Stimulated activated CD8-positive, alpha-beta memory T cell treated with anti-CD3 and anti-CD28 coated beads, Interleukin-12 subunit alpha, Interleukin-12 subunit beta, amount 100 ng/mL, for 24 hours (primary cell): Measurements from ENCODE around the gene C15orf39.
"Not testable (repeated sequence)": the region's sequence is repeated elsewhere in the genome, so short reads cannot be mapped to it uniquely, and the experiment has no call there.

Experiments used
- DNase-seq: peaks from one replicate; pipeline ENCODE4 v3.0.0-alpha.2; 2020; ENCODE audit errors: extremely low read depth

C15orf39 gene

DNA sequence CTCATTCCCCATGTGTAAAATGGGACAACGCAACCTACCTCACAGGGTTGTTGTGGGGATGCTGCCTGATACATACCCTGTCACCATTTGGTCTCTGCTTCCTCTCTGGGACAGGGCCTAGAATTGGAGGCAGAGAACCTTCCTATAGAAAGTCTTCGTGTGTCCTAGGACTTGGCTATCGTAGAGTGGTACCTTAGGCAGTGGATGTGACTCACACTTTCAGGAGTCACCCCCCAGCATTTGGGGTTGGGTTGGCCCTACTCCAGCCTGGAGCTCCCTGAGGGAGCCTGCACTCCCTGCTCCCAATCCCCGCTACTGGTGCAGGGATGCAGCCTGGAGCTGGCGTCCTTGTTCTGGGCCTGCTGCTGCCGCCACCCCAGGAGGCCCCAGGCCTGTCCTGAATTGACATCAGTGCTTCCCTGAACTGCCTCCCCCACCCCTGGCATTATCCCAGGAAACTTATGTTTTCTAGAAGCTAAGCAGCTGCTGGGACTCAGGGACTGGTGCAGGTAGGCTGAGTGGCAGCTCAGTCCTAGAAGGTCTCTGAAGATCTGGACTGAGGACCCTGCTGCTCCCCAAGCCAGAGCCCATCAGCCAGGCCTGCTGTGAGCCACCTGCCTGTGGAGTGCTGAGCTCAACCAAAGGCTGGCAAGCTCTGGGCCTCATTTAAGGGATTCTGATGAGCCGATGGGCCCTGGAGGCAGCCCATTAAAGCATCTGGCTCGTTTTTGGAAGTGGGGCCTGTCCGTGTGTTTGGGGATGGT is 9.9 kb downstream of the C15orf39 start:
- DNase-seq: no peak

DNA sequence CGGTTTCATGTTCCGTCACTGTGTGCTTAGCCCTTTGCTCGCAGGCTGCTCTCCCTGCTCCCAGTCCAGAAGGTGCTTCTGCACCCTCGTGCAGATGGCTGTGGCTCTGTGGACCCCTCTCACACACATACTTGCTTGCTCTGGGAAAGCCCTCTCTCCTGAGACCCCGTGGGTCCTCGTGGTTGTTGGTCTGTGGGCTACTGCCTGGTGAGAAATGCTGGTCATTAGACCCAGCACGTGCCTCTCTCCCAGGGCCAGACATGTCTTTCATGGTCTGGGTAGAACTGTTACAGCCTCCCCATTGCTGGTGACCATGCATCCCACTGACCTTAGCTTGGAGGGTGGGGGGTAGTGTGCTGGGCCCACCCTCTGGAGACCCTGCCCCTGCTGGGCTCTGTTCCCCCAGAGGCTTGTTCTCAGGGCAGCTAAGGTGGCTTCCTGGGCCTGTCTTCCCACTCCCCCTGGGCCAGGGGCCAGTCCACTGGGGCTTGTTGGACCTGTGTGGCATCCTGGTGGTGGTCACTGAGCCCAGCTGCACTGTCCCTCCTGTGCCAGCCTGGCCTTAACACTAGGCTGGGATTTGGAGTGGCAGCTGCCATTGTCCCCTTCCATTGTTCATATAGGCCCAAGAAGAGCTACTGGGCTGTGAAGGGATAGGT is 10.6 kb downstream of the C15orf39 start:
- no peak for DNase-seq

DNA sequence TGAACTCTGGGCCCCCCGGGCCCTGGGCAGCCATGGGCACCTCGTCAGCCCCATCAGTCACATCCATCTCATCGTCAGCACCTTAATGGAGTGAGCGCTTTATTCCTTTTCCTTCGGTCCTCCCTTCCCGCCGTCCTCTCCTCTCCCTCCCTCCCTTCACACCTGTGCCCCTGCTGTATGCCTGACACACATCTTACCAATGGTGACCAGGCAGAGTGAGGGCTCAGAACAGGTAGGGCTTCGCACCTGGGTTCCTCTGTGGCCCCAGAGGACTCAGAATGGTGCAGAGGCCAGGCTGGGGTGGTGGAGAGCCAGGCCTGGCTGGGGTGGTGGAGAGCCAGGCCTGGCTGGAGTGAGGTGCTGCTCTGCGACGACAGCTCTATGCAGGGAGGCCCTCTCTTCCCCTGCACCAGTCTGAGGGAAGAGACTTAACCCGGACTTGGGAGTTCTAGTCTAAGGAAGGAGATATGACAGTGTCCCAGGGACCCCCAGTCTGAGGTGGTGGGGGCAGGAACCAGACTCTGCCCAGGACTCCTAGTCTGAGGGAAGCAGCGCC is 11.6 kb downstream of the C15orf39 start:
- DNase-seq: no peak

GRCh38 chr15:75213768-75214221 is 12.1 kb downstream of the C15orf39 start:
- no peak for DNase-seq

- no peak for DNase-seq
Observed at GRCh38 chr15:75214293-75215096, 12.8 kb downstream of the C15orf39 start.

DNA sequence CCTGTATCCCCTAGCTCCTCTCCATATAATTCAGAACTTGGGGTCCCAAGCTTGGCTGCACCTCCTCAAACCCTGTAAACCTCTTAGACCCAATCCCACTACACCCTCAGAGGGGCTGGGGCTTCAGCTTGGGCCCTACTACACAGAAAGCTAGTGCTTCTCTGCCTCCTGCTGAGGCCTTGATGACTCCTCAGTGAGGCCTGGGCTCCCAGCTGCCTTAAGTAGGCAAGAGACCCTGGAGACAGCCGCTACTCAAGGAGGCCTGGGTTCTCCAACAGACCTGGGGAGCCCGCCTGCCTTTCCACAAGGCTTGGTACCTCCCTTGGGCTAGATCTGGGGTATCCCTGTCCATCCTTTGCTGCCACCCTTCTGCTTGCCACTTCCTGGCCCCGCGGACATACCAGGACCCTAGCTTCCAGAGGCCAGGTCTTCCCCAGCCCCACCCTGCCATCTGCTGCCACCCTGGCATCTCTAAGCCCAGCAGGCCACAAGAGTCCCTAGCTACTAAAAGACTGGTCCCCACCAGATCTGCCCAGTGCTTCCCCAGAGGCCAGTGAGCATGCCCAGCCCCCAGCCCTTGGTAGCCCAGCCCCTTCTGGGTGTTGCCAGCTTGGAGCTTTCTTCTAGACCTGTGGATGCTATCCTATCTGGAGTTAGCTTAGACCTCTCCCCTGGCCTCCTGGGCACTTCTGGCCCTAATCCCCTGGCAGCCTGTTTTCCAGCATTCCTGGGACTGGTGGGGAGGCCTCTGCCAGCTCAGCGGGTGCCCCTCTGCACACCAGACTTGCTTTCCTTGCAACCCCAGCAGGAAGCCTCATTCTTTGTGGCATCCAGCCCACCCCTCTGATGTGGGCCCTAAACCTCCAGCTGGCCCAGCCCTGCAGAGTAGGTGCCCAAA is 13.7 kb downstream of the C15orf39 start:
- DNase-seq: no peak

DNA sequence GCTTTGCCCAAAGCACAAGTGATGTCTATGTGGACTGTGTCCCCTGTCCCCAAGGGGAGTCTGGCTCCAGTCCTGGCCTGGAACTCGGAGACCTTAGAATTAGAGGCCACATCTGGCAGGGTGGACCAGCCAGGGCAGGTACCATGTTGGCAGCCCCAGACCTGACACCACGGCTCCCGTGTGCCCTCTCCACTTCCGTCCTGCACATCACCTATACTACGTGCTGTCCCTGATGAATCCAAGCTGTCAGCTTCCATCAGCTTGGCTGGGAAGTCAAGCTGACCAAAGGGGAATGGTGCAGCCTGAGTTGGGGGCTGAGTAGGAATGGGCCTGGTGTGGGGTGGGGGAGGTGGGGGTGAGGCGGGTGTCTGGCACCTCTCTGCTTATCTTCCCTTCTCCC is 15.3 kb downstream of the C15orf39 start:
- DNase-seq: no peak

- DNase-seq: not testable (repeated sequence)
Observed at GRCh38 chr15:75217574-75217973, 15.9 kb downstream of the C15orf39 start.

DNA sequence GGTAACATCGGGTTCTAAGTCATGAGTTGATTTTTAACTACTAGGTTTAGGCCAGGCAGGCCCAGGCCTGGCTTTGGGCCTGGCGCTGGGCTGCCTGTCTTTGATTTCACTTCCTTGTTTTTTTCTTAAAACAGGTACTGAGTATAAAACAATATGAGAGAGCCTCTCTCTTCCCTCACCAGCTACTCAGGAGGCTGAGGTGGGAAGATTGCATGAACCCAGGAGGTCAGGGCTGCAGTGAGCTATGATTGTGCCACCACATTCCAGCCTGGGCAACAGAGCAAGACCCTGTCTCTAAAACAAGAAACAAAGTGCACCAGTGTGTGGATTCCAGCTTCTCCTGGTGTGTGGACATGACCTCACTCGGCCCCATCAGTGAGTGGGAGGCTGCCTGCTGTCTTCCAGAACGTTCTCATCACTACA is 17.8 kb downstream of the C15orf39 start:
- DNase-seq: not testable (repeated sequence)

DNA sequence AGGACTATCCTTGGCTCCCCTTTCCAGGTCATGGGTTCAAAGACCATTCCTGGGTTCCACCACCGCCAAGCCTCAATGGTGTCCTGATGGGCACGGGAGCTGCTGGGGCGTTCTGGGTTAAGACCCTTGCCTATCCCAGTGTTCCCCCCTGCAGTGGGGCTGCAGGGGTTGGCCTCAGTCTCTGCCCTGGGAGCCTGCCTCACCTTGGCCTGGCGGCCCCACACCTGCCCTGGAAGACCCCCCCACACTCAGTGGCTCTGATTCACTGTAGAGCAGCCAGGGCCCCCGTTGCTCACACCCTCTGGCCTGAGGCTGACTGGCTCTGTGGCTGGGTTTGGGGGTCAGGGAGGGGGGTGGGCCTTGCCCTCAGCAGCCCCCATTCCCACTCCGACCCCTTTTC is 22.0 kb downstream of the C15orf39 start:
- no peak for DNase-seq

GRCh38 chr15:75224281-75224680 is 22.6 kb downstream of the C15orf39 start:
- DNase-seq: no peak

DNA sequence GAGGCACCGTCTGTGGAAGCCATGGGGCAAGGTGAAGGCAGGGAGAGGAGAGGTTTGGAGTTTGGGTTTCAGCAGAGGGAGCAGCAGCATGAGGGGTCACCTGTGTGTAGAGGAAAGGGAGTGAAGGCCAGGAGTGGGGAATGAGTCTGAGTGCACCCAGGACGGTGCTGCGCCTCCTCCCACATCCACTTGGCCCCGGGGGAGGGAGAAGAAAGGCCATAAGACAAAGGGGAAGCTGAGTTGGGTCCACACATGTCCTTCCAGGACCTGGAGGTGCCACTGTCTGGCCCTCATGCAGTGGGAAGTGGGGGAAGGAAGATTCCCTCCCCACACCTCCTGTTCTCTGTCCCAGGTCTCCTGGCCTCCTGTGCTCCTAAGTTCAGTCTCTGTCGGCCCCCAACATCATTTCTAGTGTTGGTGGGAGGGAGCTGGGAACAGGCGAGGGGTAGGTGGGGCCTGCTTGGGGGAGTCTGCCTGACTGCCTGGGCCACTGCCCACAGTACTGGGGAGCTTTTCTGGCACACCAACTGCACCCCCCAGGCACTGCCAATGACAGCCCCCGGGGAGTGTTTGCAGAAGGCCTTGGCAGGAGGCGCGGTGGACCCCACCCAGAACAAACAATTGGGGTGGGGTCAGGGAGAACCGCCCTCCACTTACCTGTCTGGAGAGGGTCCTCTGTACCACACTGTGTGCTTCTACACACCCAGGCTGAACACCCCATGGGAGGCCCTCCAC is 23.6 kb downstream of the C15orf39 start:
- not testable (repeated sequence) for DNase-seq

DNA sequence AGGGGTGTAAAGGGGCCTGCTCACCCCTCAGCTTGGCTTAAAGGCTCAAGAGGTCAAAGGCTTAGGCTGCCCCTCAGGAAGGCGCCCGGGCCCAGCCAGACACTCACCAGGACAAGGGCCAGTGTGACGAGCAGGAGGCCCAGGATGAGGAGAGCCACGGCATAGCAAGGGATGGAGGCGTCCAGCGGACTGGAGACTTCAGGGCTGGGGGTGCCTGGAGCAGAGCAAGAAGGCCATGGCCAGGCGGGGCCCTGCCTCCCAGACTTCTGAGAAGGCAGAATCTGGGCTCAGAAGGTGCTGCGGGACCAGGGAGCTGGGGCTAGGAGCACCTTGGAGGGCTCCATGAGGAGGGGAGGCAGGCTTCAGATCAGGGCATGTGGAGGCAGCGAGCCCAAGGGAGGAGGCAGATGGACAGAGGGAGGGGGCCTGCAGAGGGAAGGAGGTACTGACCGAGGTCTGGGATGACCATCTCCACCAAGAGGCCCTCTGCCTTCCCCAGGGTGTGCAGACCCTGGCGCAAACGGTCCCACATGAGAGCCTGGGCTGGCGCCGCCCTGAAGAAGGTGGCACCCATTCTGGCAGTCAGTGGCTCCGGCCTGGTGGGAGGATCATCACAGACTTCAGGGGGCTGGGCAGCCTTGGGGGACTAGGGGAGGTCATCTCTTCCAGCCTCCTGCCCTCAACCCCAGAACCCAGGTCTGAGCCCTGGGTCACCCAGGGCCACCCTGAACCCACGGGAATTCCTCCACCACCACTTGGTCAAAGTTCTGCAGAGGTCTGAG is 24.5 kb downstream of the C15orf39 start:
- no peak for DNase-seq

GRCh38 chr15:75227112-75227511 is 25.4 kb downstream of the C15orf39 start:
- DNase-seq: not testable (repeated sequence)

DNA sequence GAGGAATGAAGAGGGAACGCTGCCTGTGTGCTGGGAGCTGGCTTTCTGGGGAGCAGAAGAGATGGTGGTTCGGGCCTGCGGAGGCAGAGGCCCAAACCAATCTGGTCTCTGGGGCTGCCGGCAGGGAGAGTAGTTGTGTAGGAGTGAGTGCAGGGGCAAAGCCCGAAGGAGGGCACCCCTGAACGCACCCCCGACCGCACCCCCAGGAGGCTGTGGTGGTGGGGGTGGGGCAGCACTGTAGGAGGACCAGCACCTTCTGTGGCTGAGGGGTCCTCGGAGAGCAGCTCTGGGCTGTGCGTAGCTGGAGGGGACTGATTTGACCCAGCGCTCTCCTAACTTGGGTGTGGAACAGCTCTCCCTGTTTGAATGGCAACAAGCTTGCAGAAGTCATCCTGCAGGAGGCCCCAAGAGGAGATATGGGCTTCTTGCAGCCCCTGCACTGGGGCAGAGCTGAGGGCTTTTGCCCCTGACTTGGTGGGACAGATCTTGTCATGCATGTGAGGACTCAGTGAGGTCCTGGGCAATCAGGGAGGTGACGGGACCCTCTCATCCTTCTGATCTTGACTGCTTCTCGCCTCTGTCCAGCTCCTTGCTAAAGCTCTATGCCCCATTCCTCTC is 26.1 kb downstream of the C15orf39 start:
- DNase-seq: no peak

- no peak for DNase-seq
Observed at GRCh38 chr15:75228787-75229186, 27.1 kb downstream of the C15orf39 start.

DNA sequence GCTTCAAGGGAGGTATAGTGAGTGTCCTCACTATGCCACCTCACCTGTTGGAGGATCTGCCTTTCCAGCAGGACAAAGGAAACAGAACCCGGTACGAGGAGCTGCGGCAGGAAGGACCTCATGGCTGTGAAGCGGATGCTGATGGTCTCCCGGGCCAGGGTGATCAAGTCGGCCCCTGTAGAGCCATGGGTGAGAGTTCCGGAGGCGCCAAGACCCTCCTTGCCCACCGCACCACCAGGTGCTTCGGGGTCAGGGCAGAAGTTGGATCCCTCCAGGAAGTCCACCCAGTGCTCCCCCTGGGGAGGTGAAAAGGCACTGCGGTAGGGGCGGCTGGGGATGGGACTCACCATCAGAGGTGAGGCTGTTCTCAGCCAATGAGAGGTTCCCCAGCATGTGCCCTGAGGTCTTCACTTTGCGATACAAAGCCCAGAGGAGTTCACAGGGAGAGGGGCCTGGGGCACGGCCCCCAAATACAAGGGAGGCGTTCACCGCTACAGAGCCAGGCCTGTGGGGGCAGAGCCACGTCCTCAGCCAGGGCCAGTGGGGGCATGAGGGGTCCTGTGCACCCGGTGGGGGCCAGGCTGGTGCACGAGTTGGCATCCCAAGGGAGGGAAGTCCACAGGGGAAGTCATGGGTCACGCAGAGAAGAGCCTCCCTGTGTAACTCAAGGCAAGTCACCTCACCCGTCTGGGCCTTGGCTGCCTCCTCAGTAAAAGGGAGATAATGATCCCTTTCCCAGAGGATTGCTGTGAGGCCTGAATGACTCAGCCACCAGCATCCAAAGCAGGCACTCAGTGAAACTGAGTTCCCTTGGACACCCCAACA is 27.7 kb downstream of the C15orf39 start:
- DNase-seq: no peak

- DNase-seq: no peak
Observed at GRCh38 chr15:75230016-75230343, 28.3 kb downstream of the C15orf39 start.
